Upper lobe of left lung (tissue), 6 donors: ENCODE results near the gene CARD9. TPM values are rescaled to one million over a fixed set of nuclear protein-coding genes. Genes with fewer than 3 reads are reported as not detected.

Experiments
- ATAC-seq, 2 donors: fragments of 200-7000 bp; cut with Tn5 transposase; one replicate each; pipeline ENCODE4 v1.9.1; 2022; ENCODE audit warnings: mild to moderate bottlenecking in 2 of 2, moderate library complexity in 2 of 2; ENCODE audit not compliant: low FRiP score in 2 of 2
- DNase-seq, 2 donors: peaks; one replicate each; pipeline ENCODE4 v3.0.0-alpha.2; 2019 to 2020
- H3K27ac ChIP-seq, 4 donors: fragments of 200-600 bp; sonication (generic); one replicate each; pipeline ENCODE4 v1.5.1; 2016 to 2019
- H3K27me3 ChIP-seq, 4 donors: fragments of 200-600 bp; sonication (generic); one replicate each; pipeline ENCODE4 v1.5.1; 2017 to 2019
- H3K36me3 ChIP-seq, 4 donors: fragments of 200-600 bp; sonication (generic); one replicate each; pipeline ENCODE4 v1.5.1; 2016 to 2019
- H3K4me1 ChIP-seq, 4 donors: fragments of 200-600 bp; sonication (generic); one replicate each; pipeline ENCODE4 v1.5.1; 2018 to 2019
- H3K4me3 ChIP-seq, 4 donors: fragments of 200-600 bp; sonication (generic); one replicate each; pipeline ENCODE4 v1.5.1; 2017 to 2019; ENCODE audit warnings: mild to moderate bottlenecking in 2 of 4, moderate library complexity in 1 of 4
- H3K9me3 ChIP-seq, 4 donors: fragments of 200-600 bp; sonication (generic); one replicate each; pipeline ENCODE4 v1.5.1; 2018 to 2019
- EP300 ChIP-seq, 4 donors: sonication (generic); formaldehyde crosslinking; IDR thresholded peaks; one replicate each; pipeline ENCODE4 v1.5.1; 2017; ENCODE audit warnings: antibody characterized with exemption in 4 of 4, control low read depth in 2 of 4
- POLR2A ChIP-seq, 4 donors: fragments of 450-650 bp; IDR thresholded peaks; one replicate each; pipeline ENCODE4 v1.5.1; 2016 to 2017; ENCODE audit warnings: antibody characterized with exemption in 4 of 4, mild to moderate bottlenecking in 2 of 4
- POLR2AphosphoS5 ChIP-seq, 2 donors: sonication (generic); formaldehyde crosslinking; IDR thresholded peaks; one replicate each; pipeline ENCODE4 v1.5.1; 2017; ENCODE audit warnings: antibody characterized with exemption in 2 of 2
- WGBS, 2 donors: methylation state at CpG; one replicate each; pipeline ENCODE4 v1.1.5; 2017 to 2018; 5-methylcytosine and 5-hydroxymethylcytosine counted together
- total RNA-seq, 6 donors: library from RNA; depleted of rRNA in 4 of 6; stranded (reverse); fragments of >200 nt in 4 of 6; gene quantifications; one replicate each; pipeline versions ENCODE4 v1.1.0 to v1.2.1, GENCODE V29; 2016 to 2021
- TF ChIP-seq, protein P1 (sequence below), 6 experiments: fragments of 450-650 bp in 4 of 6; fragments of 200-600 bp in 2 of 6; sonication (generic) in 2 of 6; IDR thresholded peaks; one replicate each; pipeline ENCODE4 v1.5.1; 2016 to 2019; ENCODE audit warnings: antibody characterized with exemption in 6 of 6
- donor health status: DM: no; HTN: no; CAD: no; lungs with moderate emphysema.
- donor health status: DM: no; HTN: yes; CAD: no; lungs with severe emphysema.

The CARD9 gene
- total RNA-seq, 6 donors from 2014 or later = 3.5 to 30.4 (median 16.8) TPM

DNA sequence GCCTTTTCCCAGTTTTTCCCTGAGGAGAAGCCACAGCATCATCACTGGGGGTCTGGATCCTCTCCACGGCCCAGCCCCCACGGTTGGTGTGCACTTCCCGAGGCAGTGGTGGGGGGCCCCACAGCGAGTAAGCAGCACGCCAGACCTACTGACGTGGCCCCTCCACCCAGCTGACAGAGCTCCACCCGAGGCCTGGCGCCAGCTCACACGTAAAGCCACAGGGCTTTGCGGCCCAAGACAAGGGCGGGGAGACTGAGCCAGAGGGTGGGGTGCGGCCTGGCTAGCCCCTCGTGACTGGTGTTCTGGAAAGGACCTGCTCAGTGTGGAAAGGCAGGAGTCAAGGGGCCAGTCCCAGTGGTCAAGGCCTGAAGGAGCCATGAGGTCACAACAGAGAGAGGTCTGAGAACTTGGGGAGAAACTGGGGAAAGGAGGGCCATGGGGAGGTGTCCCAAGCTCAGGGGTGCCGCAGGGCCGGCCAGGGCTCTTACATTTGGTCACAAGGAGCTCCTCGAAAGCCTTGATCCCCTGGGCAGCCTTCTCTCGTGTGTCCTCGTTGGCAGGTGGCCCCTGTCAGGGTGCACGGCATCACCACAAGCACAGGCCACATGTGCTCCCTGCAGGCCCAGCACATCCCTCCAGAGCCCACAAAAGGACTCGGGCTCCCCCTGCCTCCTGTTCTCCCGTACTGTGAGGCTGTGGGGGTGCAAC, 21.0 kb upstream of the CARD9 start:
- TF ChIP-seq POLR2A (IDR thresholded peaks at IDR 0.05) (no peak), EP300 (IDR thresholded peaks at IDR 0.05) (no peak), POLR2AphosphoS5 (IDR thresholded peaks at IDR 0.05) (no peak)
- TF ChIP-seq, protein P1, sequence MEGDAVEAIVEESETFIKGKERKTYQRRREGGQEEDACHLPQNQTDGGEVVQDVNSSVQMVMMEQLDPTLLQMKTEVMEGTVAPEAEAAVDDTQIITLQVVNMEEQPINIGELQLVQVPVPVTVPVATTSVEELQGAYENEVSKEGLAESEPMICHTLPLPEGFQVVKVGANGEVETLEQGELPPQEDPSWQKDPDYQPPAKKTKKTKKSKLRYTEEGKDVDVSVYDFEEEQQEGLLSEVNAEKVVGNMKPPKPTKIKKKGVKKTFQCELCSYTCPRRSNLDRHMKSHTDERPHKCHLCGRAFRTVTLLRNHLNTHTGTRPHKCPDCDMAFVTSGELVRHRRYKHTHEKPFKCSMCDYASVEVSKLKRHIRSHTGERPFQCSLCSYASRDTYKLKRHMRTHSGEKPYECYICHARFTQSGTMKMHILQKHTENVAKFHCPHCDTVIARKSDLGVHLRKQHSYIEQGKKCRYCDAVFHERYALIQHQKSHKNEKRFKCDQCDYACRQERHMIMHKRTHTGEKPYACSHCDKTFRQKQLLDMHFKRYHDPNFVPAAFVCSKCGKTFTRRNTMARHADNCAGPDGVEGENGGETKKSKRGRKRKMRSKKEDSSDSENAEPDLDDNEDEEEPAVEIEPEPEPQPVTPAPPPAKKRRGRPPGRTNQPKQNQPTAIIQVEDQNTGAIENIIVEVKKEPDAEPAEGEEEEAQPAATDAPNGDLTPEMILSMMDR (IDR thresholded peaks at IDR 0.05) = no peak
- no peaks in the 10 kb centered on the region for H3K27me3 ChIP-seq
- no peak overlapping the region for H3K27ac ChIP-seq
- H3K36me3 ChIP-seq = peaks cover 17 to 81% (median 66%) of the 10 kb centered on the region in 4 donors
- WGBS, 2 donors = 94 to 97% methylated on average over 10 to 14 of the region's 21 CpGs
- peaks cover 8 to 12% (median 11%) of the 10 kb centered on the region in 4 donors for H3K4me1 ChIP-seq
- ATAC-seq (peak in 1 of 2 donors; percentile 91), DNase-seq (peak in 1 of 2 donors; percentile 61)
- H3K4me3 ChIP-seq = no peak overlapping the region
- H3K9me3 ChIP-seq = no peaks in the 10 kb centered on the region

DNA sequence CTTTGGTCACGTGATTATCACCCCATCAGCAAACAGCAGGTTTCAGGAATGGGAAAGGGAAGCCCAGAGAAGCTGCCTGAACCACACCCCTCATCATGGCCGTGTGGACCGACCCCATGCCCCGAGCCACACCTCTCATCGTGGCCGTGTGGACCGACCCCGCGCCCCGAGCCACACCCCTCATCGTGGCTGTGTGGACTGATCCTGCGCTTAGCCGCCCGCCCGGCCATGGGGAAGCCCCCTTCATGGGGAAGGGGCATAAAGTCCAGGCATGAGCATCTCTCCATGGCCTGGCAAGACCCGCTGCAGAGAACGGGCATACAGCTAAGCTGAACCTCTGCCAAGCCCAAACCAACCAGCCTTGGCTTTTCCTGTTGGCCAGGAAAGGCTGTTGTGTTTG, 20.1 kb upstream of the CARD9 start:
- peak in 1 of 2 donors; percentile 72 for DNase-seq
- Histone ChIP-seq H3K9me3 (no peaks in the 10 kb centered on the region), H3K27me3 (no peaks in the 10 kb centered on the region), H3K27ac (no peak overlapping the region), H3K36me3 (peaks cover 18 to 90% (median 75%) of the 10 kb centered on the region in 4 donors), H3K4me3 (no peak overlapping the region), H3K4me1 (peaks cover 0 to 3% (median 2%) of the 10 kb centered on the region in 4 donors)
- ATAC-seq = peak in 1 of 2 donors; percentile 22
- TF ChIP-seq, protein P1 (IDR thresholded peaks at IDR 0.05) = no peak
- WGBS, 2 donors = 93% methylated on average over 7 to 17 of the region's 17 CpGs

DNA sequence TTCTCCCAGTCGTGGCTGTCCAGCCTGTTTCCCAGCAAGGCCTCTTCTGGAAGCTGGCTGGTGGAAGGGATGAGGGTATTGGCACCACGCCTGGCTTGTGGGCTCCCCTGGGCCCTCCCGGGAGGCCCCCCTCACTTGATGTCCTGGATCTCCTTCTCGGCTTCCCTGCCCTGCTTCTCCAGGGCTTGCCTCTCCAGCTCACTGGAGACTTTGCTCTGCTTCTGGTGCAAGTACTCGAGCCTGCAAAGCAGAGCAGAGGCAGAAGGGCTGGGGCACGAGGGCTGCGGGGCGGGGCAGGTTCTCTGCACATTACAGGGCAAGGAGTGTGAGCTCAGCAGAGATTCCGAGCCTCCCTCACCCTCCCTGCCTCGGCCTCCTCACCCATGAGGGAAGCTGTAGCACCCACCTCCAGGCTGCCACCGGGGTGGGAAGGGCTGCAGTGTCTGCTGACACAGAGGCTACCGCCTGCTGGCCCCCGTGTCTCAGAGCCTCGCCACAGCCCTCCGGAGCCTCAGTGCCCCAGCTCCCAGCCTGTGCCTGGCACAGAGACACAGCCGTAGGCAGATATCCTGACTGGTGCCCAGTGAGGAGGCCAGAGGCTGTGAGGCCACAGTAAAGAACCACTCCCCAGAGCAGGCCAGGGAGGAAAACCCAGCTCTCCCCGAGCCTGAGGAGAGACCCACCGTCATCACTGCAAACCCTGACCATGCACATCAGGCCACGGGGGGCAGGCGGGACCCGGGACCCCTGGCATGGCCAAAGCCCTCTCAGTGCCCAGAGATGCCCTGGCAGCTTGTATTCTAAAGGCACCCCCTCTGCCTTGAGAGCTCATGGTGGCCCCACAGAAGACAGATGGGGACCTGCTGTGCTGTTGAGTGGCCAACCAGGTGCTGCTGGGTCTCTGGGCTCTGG, 19.3 kb upstream of the CARD9 start:
- Histone ChIP-seq H3K27ac (no peak overlapping the region), H3K27me3 (no peaks in the 10 kb centered on the region), H3K36me3 (peaks cover 22 to 96% (median 80%) of the 10 kb centered on the region in 4 donors), H3K4me1 (no peaks in the 10 kb centered on the region), H3K9me3 (no peaks in the 10 kb centered on the region), H3K4me3 (no peak overlapping the region)
- peak in 1 of 2 donors; percentile 26 for ATAC-seq
- DNase-seq = peak in 1 of 2 donors; percentile 75
- WGBS, 2 donors = 91 to 94% methylated on average over 14 to 19 of the region's 21 CpGs
- TF ChIP-seq POLR2A (IDR thresholded peaks at IDR 0.05) = no peak
- TF ChIP-seq POLR2AphosphoS5 (IDR thresholded peaks at IDR 0.05) = no peak
- no peak for TF ChIP-seq EP300 (IDR thresholded peaks at IDR 0.05)
- TF ChIP-seq, protein P1 (IDR thresholded peaks at IDR 0.05) = no peak

DNA sequence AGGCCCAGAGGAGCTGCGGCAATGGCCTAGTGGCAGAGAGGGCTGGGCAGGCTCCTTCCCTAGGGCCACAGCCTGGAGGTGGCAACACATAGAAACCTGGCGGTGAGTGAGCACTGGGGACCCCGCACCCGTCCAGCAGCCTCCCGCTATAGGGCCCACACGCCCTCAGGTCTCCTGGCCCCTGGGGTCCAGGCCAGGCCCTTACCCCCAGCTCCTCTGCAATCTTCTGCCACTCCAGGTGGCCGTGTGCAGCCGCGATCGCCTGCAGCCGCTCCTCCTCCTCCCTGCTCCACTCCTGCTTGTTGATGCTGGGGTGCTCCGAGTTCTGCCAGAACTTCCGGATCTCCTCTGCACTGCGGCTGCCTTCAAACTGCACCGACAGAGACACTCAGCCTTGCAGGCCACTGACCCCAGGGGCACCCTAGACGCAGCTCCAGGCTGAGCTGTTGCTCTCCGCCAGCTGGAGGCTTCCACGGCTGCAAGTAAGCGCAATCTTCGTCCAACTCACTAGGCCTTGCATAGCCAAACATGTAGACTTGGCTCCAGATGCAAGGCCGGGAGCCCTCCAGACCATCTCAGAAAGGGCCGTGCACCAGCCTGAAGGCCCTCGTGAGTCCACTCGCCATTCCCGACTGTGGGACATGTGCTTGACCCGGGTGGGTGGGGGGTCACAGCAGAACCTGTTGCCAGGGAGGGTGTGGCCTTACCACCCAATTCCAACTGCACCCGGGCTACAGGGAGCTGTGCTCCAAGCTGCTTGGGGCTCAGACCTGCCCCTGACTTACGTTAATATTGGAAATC, 18.5 kb upstream of the CARD9 start:
- peak in 1 of 2 donors; percentile 63 for DNase-seq
- 93% methylated on average over 19 to 28 of the region's 28 CpGs for WGBS, 2 donors
- TF ChIP-seq EP300 (IDR thresholded peaks at IDR 0.05) = no peak
- TF ChIP-seq, protein P1 (IDR thresholded peaks at IDR 0.05) = no peak
- no peak for ATAC-seq
- no peaks in the 10 kb centered on the region for H3K27me3 ChIP-seq
- H3K27ac ChIP-seq = no peak overlapping the region
- H3K4me3 ChIP-seq = no peak overlapping the region
- H3K9me3 ChIP-seq = no peaks in the 10 kb centered on the region
- peaks cover 26 to 97% (median 83%) of the 10 kb centered on the region in 4 donors for H3K36me3 ChIP-seq
- no peaks in the 10 kb centered on the region for H3K4me1 ChIP-seq
